Transverse colon (tissue), 4 donors: ENCODE data around the gene GNA14. TPM values are rescaled to one million over a fixed set of nuclear protein-coding genes. Genes with fewer than 3 reads are reported as not detected.

Source experiments
- DNase-seq: peaks from one replicate; pipeline ENCODE4 v3.0.0-alpha.2; 2019
- H3K27ac ChIP-seq, 4 donors: fragments of 200-600 bp; sonication (generic); 2 replicates each; pipeline ENCODE4 v1.5.1; 2016 to 2018; ENCODE audit warnings: inconsistent platforms in 4 of 4
- H3K27me3 ChIP-seq: fragments of 200-600 bp; sonication (generic); 2 replicates; pipeline ENCODE4 v1.5.1; 2017; ENCODE audit warnings: inconsistent platforms
- H3K36me3 ChIP-seq, 4 donors: fragments of 200-600 bp; sonication (generic); 2 replicates each; pipeline ENCODE4 v1.5.1; 2017 to 2019; ENCODE audit warnings: inconsistent platforms in 4 of 4
- H3K4me1 ChIP-seq, 4 donors: fragments of 200-600 bp; sonication (generic); 2 replicates each; pipeline ENCODE4 v1.5.1; 2017 to 2020; ENCODE audit warnings: inconsistent platforms in 4 of 4
- H3K4me3 ChIP-seq, 4 donors: fragments of 200-600 bp; sonication (generic); 1 replicate in 1 of 4; 2 replicates in 3 of 4; pipeline versions ENCODE4 v1.5.1 to v1.6.1; 2017 to 2019; ENCODE audit warnings: inconsistent platforms in 4 of 4
- H3K9me3 ChIP-seq, 2 donors: fragments of 200-600 bp; sonication (generic); 2 replicates each; pipeline ENCODE4 v1.5.1; 2017 to 2019; ENCODE audit warnings: inconsistent platforms in 2 of 2
- EP300 ChIP-seq: sonication (generic); formaldehyde crosslinking; IDR thresholded peaks from one replicate; pipeline ENCODE4 v1.6.1; 2017; ENCODE audit warnings: antibody characterized with exemption, low read depth
- POLR2A ChIP-seq: fragments of 450-650 bp; IDR thresholded peaks from one replicate; pipeline ENCODE4 v1.6.1; 2016; ENCODE audit warnings: antibody characterized with exemption, mild to moderate bottlenecking, moderate library complexity
- POLR2AphosphoS5 ChIP-seq, 3 donors: sonication (generic); formaldehyde crosslinking; IDR thresholded peaks; one replicate each; pipeline ENCODE4 v1.6.1; 2016; ENCODE audit warnings: antibody characterized with exemption in 3 of 3
- WGBS, 2 donors: methylation state at CpG; one replicate each; pipeline ENCODE4 v1.1.5; 2018; ENCODE audit warnings: low coverage in 1 of 2; 5-methylcytosine and 5-hydroxymethylcytosine counted together
- in situ Hi-C, 4 donors: fragments of 200-750 bp; cut with MboI; loops; one replicate each; pipeline versions ENCODE4 v1.15.0 to v1.15.1; 2017; ENCODE audit warnings: low sequenced_read_pairs in 3 of 4, low pct_ligation_motif_present in 1 of 4, low pct_unique_long_range_greater_than_20kb in 1 of 4
- intact Hi-C: fragments of 100-400 bp; cut with DNase I; formaldehyde crosslinking; loops from one replicate; pipeline ENCODE4 v1.15.1; 2023; ENCODE audit warnings: low total_unique reads
- total RNA-seq, 4 donors: library from RNA; depleted of rRNA; stranded (reverse); fragments of >200 nt; gene quantifications; one replicate each; pipeline ENCODE4 v1.1.0, GENCODE V29; 2016
- TF ChIP-seq, protein P1 (sequence below), 5 experiments: fragments of 200-600 bp in 3 of 5; fragments of 450-650 bp in 2 of 5; sonication (generic) in 3 of 5; IDR thresholded peaks; 1 replicate in 2 of 5; 2 replicates in 3 of 5; pipeline ENCODE4 v1.5.1; 2016 to 2017; ENCODE audit warnings: antibody characterized with exemption in 5 of 5, inconsistent platforms in 3 of 5, mild to moderate bottlenecking in 2 of 5, moderate library complexity in 1 of 5

The GNA14 gene
- total RNA-seq, 4 donors from 2014 or later = 9.4 to 64.9 (median 16.9) TPM

DNA sequence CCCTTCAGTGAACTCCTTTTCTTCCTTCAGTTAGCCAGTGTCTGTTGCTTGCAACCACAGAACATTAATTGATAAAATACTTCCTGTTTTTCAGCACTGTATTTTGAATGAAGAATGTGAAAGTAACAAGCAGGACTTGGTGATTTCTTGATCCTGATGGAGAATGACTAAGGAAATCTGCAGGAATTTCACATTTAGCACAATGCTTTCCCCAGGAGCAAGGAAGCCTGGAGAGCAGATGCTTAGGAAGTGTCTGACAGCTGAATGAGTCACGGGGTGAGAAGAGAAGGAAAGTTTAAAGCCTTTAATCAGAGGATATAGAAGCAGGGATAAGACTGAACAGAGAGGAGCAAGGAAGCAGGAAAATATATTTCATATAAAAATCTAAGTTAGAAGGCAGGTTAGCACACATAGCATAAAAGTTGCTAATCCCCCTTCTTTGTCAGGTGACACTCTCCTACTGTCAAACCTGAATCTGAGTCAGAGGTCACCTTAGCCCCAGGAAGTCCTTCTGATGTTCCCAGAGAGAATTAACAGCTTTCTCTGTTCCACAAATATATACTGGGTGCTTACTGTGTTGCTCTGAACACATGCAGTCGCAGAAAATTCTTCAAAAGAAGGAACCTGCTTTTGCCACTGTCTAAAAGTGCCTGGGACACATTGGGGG is 59.7 kb downstream of the GNA14 start:
- H3K4me1 ChIP-seq = peaks cover 8 to 39% (median 27%) of the 10 kb centered on the region in 4 donors
- H3K4me3 ChIP-seq = no peak overlapping the region
- intact Hi-C loops = no loop called here
- 17 to 21% methylated on average over 1 to 2 of the region's 2 CpGs for WGBS, 2 donors
- peak overlapping the region; percentile 74 to 86 (median 84) for H3K27ac ChIP-seq
- no peaks in the 10 kb centered on the region for H3K36me3 ChIP-seq
- TF ChIP-seq EP300 = no peak
- peak in 1 of 3 donors; percentile 15 for TF ChIP-seq POLR2AphosphoS5 (IDR thresholded peaks at IDR 0.05)
- H3K27me3 ChIP-seq = no peaks in the 10 kb centered on the region
- H3K9me3 ChIP-seq = no peaks in the 10 kb centered on the region
- DNase-seq = no peak
- in situ Hi-C loops = no loop called here

DNA sequence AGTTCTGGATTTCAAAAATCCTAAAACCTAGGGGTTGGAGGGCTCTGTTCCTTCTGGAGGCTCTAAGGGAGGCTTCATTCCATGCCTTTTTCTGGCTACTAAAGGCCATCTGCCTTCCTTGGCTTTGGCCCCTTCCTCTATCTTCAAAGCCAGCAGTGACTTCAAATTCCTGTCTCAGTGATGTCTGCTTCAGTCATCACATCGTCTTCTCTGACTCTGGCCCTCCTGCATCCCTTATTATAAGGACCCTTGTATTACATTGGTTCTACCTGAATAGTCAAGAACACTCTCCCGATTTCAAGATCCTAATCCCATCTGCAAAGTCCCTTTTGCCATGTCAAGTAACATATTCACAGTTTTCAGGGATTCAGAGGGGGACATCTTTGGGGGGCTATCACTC is 60.3 kb downstream of the GNA14 start:
- H3K27ac ChIP-seq = peak overlapping the region; percentile 74 to 86 (median 84)
- no peaks in the 10 kb centered on the region for H3K36me3 ChIP-seq
- H3K27me3 ChIP-seq = no peaks in the 10 kb centered on the region
- H3K4me1 ChIP-seq = peaks cover 8 to 39% (median 27%) of the 10 kb centered on the region in 4 donors
- in situ Hi-C loops (no loop called here), intact Hi-C loops (no loop called here)
- DNase-seq = no peak
- TF ChIP-seq POLR2AphosphoS5 (IDR thresholded peaks at IDR 0.05) (no peak), POLR2A (no peak), EP300 (no peak)
- TF ChIP-seq, protein P1, sequence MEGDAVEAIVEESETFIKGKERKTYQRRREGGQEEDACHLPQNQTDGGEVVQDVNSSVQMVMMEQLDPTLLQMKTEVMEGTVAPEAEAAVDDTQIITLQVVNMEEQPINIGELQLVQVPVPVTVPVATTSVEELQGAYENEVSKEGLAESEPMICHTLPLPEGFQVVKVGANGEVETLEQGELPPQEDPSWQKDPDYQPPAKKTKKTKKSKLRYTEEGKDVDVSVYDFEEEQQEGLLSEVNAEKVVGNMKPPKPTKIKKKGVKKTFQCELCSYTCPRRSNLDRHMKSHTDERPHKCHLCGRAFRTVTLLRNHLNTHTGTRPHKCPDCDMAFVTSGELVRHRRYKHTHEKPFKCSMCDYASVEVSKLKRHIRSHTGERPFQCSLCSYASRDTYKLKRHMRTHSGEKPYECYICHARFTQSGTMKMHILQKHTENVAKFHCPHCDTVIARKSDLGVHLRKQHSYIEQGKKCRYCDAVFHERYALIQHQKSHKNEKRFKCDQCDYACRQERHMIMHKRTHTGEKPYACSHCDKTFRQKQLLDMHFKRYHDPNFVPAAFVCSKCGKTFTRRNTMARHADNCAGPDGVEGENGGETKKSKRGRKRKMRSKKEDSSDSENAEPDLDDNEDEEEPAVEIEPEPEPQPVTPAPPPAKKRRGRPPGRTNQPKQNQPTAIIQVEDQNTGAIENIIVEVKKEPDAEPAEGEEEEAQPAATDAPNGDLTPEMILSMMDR (IDR thresholded peaks at IDR 0.05) = no peak
- 43 to 66% methylated on average over 1 to 2 of the region's 2 CpGs for WGBS, 2 donors
- no peaks in the 10 kb centered on the region for H3K9me3 ChIP-seq
- H3K4me3 ChIP-seq = no peak overlapping the region

DNA sequence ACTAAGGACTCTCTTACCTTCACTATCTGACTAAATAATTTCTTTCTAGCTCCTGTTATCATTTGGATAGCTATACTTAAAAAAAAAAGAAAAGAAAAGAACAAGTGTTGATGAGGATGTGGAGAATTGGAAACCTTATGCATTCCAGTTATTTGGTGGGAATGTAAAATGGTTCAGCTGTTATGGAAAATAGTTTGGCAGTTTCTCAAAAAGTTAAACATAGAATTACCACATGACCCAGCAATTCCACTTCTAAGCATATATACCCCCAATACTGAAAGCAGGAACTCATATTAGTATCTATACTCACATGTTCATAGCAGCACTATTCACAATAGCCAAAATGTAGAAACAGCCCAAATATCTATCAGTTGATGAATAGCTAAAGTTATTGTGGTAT is 61.1 kb downstream of the GNA14 start:
- TF ChIP-seq POLR2AphosphoS5 (IDR thresholded peaks at IDR 0.05) (no peak), EP300 (no peak), POLR2A (no peak)
- TF ChIP-seq, protein P1 (IDR thresholded peaks at IDR 0.05) = no peak
- in situ Hi-C loops = no loop called here
- no peak for DNase-seq
- H3K9me3 ChIP-seq = no peaks in the 10 kb centered on the region
- no peak overlapping the region for H3K27ac ChIP-seq
- no peak overlapping the region for H3K4me3 ChIP-seq
- peaks cover 8 to 39% (median 27%) of the 10 kb centered on the region in 4 donors for H3K4me1 ChIP-seq
- intact Hi-C loops = no loop called here
- H3K36me3 ChIP-seq = no peaks in the 10 kb centered on the region
- no peaks in the 10 kb centered on the region for H3K27me3 ChIP-seq

DNA sequence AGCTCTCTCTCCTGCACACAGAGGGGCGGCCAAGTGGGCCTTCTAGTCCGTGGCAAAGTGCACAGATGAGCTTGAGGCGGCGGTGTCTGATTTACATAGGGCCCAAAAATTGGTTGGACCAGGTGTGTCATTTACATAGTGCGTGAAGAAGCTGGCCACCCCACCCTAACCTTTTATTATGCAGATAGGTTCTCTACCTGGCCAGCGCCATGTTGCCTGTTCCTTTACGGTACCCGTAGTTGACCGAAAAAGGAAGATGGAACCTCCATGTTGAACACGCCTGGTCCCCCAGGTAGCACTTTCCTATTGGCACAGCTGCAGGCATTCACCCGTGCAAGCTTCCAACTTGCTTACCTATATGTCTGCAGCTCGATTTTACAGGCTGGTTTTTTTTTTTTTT is 61.5 kb downstream of the GNA14 start:
- DNase-seq = no peak
- Histone ChIP-seq H3K9me3 (no peaks in the 10 kb centered on the region), H3K27ac (no peak overlapping the region), H3K4me3 (no peak overlapping the region), H3K36me3 (no peaks in the 10 kb centered on the region), H3K27me3 (no peaks in the 10 kb centered on the region), H3K4me1 (peaks cover 8 to 39% (median 27%) of the 10 kb centered on the region in 4 donors)
- 91 to 97% methylated on average over 12 of the region's 12 CpGs for WGBS, 2 donors
- in situ Hi-C loops (no loop called here), intact Hi-C loops (no loop called here)
- TF ChIP-seq POLR2A (no peak), EP300 (no peak), POLR2AphosphoS5 (IDR thresholded peaks at IDR 0.05) (no peak)
- TF ChIP-seq, protein P1 (IDR thresholded peaks at IDR 0.05) = no peak
